Cardiac muscle cell (in vitro differentiated cells and primary cell): ENCODE measurements around the gene B2M. TPM values are rescaled to one million over a fixed set of nuclear protein-coding genes. Genes with fewer than 3 reads are reported as not detected.
A peak's percentile ranks its signal among the peaks of the same experiment; 100 is the strongest.

Experiments used
- DNase-seq, 2 donors: peaks; one replicate each; pipeline versions ENCODE4 v3.0.0 to v3.0.0-alpha.2; 2010 to 2017; ENCODE audit warnings: low read depth in 1 of 2, low spot score in 1 of 2
- H3K27ac ChIP-seq: fragments of 200-600 bp; sonication (generic); 2 replicates; pipeline ENCODE4 v1.5.1; 2016
- H3K27me3 ChIP-seq: fragments of 200-600 bp; sonication (generic); 2 replicates; pipeline ENCODE4 v1.6.0; 2016; ENCODE audit warnings: control low read depth
- H3K36me3 ChIP-seq: fragments of 200-600 bp; sonication (generic); 2 replicates; pipeline ENCODE4 v1.5.1; 2016; ENCODE audit warnings: control low read depth
- H3K4me1 ChIP-seq: fragments of 200-600 bp; sonication (generic); 2 replicates; pipeline ENCODE4 v1.8.1; 2017; ENCODE audit warnings: low read depth, mild to moderate bottlenecking, mixed run types
- H3K4me3 ChIP-seq: fragments of 200-600 bp; sonication (generic); 2 replicates; pipeline ENCODE4 v1.5.1; 2016; ENCODE audit warnings: mild to moderate bottlenecking
- H3K9me3 ChIP-seq: fragments of 200-600 bp; sonication (generic); 2 replicates; pipeline ENCODE4 v1.5.1; 2017; ENCODE audit warnings: low read depth, mild to moderate bottlenecking, control low read depth
- polyA plus RNA-seq: library from polyadenylated mRNA; unstranded; fragments of >200 nt; fragmentation: Nextera tagmentation; extraction: Ambion mirVana; gene quantifications from 2 replicates; pipeline ENCODE4 v1.2.1, GENCODE V29; 2016
- total RNA-seq: library from RNA; depleted of rRNA; stranded (reverse); fragments of >200 nt; gene quantifications from 2 replicates; pipeline ENCODE4 v1.2.3, GENCODE V29; 2016
- TF ChIP-seq, protein P1 (sequence below): IDR thresholded peaks from 2 replicates; pipeline ENCODE4 v1.5.1; 2012; ENCODE audit warnings: low read depth, mild to moderate bottlenecking, low read length

The B2M gene
- total and polyA plus RNA-seq, 2 experiments from 2014 or later = 170 to 759 TPM

DNA sequence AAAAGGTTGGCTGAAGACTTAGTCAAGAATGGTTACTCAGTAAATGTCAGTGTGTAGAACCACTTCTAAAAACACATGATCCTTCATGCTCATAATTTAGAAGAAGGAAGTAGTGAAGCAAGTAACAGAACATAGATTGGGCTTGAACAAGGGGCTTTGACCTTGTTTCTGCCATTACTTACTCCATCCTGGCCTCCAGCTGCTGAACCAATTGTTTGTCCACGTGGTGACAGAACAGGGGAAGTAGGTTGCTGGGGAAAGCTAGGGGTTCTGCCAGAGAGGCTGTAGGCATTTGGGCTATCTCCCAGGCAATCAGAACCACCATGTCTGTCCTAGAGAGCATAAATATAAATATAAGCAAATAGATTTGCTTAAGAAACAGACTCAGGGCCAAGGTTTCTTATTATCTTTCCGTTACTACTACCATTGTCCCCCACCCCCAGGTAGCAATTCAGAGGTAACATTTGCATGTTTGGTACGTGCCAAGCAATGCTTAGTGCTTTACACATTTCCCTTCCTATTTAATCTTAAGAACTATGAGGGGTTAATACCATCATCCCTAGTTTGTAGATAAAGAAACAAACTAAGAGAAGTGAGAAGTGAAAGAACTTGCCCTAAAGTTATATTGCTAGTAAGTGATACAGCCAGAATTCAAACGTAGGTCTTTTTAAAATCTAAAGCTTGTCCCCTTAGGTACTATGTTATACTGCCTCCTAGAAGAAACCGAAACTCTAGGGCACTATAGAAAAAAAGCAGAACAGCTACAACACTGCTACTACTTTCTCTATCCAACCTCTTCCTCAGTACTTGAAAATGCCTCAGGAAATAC, 44.9 kb upstream of the B2M start:
- DNase-seq = no peak
- no peak overlapping the region for H3K4me3 ChIP-seq
- no peaks in the 10 kb centered on the region for H3K27me3 ChIP-seq
- H3K27ac ChIP-seq = peak overlapping the region; percentile 77
- TF ChIP-seq, protein P1, sequence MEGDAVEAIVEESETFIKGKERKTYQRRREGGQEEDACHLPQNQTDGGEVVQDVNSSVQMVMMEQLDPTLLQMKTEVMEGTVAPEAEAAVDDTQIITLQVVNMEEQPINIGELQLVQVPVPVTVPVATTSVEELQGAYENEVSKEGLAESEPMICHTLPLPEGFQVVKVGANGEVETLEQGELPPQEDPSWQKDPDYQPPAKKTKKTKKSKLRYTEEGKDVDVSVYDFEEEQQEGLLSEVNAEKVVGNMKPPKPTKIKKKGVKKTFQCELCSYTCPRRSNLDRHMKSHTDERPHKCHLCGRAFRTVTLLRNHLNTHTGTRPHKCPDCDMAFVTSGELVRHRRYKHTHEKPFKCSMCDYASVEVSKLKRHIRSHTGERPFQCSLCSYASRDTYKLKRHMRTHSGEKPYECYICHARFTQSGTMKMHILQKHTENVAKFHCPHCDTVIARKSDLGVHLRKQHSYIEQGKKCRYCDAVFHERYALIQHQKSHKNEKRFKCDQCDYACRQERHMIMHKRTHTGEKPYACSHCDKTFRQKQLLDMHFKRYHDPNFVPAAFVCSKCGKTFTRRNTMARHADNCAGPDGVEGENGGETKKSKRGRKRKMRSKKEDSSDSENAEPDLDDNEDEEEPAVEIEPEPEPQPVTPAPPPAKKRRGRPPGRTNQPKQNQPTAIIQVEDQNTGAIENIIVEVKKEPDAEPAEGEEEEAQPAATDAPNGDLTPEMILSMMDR = no peak
- H3K9me3 ChIP-seq = no peaks in the 10 kb centered on the region
- no peaks in the 10 kb centered on the region for H3K36me3 ChIP-seq
- peaks cover 19% of the 10 kb centered on the region for H3K4me1 ChIP-seq

DNA sequence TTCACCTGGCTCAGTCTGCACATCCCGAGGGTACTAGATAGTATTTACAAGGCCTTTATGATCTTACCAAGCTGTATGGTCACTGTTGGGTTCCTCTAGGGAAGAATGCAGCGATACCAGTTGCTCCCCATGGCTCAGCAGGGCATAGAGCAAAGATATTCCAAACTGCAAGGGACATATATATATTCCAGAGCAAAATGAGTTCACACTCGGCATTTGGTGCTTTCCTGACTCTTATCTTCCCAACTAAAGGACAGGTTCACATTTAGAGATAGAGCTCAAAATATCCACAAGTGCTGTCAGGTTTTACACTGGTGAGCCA, 44.3 kb upstream of the B2M start:
- H3K4me3 ChIP-seq = no peak overlapping the region
- no peaks in the 10 kb centered on the region for H3K9me3 ChIP-seq
- H3K27me3 ChIP-seq = no peaks in the 10 kb centered on the region
- no peaks in the 10 kb centered on the region for H3K36me3 ChIP-seq
- no peak for DNase-seq
- peak overlapping the region; percentile 77 for H3K27ac ChIP-seq
- H3K4me1 ChIP-seq = peaks cover 16% of the 10 kb centered on the region
- TF ChIP-seq, protein P1 = no peak

DNA sequence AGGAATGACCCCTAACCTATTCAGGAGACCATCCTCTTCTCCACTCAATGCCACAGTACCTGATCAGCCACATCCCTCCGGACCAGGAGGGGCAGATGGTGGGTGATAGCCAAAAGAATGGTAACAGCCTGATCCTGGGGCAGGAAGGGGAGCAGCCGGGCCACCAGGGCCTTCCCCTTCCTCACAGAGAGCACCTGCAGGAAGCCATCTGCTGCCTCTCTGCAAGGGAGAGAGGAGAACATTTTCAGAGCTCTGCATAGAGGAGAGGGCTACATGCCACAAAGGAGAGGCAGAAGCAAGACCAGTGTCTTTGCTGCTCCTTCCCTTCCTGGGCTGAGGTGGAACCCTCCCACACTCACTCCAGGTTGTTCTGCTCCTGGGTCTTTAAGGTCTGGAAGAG, 42.4 kb upstream of the B2M start:
- H3K36me3 ChIP-seq = no peaks in the 10 kb centered on the region
- H3K9me3 ChIP-seq = no peaks in the 10 kb centered on the region
- no peak overlapping the region for H3K4me3 ChIP-seq
- no peak for DNase-seq
- H3K27me3 ChIP-seq = no peaks in the 10 kb centered on the region
- TF ChIP-seq, protein P1 = no peak
- H3K27ac ChIP-seq = no peak overlapping the region
- peaks cover 12% of the 10 kb centered on the region for H3K4me1 ChIP-seq

DNA sequence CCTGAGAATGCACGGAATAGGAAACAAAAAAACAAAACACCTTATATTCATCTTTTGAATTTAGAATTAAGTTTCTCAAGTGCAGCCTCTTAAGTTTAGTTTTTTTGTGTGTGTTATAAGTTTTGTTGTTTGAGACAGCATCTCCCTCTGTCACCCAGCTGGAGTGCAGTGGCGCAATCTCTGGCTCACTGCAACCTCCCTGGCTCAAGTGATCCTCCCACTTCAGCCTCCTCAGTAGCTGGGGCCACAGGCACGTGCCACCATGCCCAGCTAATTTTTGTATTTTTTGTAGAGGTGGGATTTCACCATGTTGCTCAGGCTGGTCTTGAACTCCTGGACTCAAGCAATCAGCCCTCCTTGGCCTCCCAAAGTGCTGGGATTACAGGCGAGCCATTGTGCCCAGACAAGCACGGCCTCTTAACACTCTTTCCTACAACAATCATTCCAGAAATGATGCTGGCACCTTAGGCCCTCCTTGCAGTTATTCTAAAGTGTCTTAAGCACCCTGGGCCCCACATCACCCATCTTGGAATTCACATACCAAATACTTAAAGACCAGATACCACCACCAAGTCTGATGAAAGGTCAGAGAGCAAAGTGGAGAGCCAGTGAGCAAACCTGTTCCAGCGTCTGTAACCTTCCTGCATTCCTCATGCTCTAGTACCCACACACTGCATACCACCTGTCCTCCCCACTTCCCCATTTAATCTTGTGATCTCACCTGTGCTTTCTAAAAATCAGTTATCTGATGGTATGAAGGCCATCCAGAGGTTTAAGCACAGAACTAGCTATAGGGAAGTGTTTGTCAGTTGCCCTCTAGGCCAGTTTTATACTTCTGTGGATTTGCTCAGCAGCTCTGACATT, 41.0 kb upstream of the B2M start:
- Histone ChIP-seq H3K36me3 (no peaks in the 10 kb centered on the region), H3K4me1 (peaks cover 12% of the 10 kb centered on the region), H3K27me3 (no peaks in the 10 kb centered on the region), H3K9me3 (no peaks in the 10 kb centered on the region), H3K4me3 (no peak overlapping the region), H3K27ac (no peak overlapping the region)
- DNase-seq = no peak
- TF ChIP-seq, protein P1 = no peak

DNA sequence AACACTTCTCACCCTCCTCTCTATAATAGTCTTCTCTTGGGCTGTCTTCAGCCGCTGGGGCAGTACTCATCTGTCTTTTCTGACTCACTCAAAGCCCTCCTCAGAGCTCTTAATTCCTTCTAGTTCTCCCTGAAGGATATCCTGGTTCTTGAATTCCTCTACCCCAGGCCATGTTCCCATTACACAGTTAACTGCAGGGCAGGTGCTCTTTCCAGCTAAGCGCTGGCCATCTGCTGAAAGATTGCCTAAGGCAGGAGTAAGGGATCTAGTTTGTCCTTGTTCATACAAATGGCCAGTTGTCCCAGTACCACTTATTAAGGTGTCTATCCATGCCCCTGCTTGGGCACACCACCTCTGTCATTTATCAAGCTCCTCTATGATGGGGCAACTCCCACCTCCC, 37.7 kb upstream of the B2M start:
- no peak overlapping the region for H3K4me3 ChIP-seq
- no peak for DNase-seq
- no peak overlapping the region for H3K27ac ChIP-seq
- H3K36me3 ChIP-seq = no peaks in the 10 kb centered on the region
- TF ChIP-seq, protein P1 = no peak
- H3K27me3 ChIP-seq = no peaks in the 10 kb centered on the region
- no peaks in the 10 kb centered on the region for H3K9me3 ChIP-seq
- H3K4me1 ChIP-seq = no peaks in the 10 kb centered on the region
